AG09309 (cell line): Measurements from ENCODE around the gene BPNT1.
"Not testable (repeated sequence)": the region's sequence is repeated elsewhere in the genome, so short reads cannot be mapped to it uniquely, and the experiment has no call there.

ENCODE experiments used
- DNase-seq: peaks from one replicate; pipeline ENCODE4 v3.0.0-alpha.2; 2010; ENCODE audit warnings: low read depth
- H3K4me3 ChIP-seq: 2 replicates; pipeline ENCODE4 v1.5.1; 2011; ENCODE audit warnings: mild to moderate bottlenecking, low read depth, low read length, moderate library complexity; ENCODE audit not compliant: control insufficient read depth
- CTCF ChIP-seq: IDR thresholded peaks from 2 replicates; pipeline ENCODE4 v1.5.1; 2011; ENCODE audit warnings: mild to moderate bottlenecking, low read depth, low read length, inconsistent platforms; ENCODE audit not compliant: insufficient read depth, control insufficient read depth; ENCODE audit errors: missing control alignments

Gene BPNT1

GRCh38 chr1:220045356-220046051 is 44.1 kb downstream of the BPNT1 start:
- no peak for DNase-seq
- TF ChIP-seq CTCF = no peak
- peak overlapping the region; percentile 99 for H3K4me3 ChIP-seq

GRCh38 chr1:220044678-220045355 is 44.8 kb downstream of the BPNT1 start:
- peak overlapping the region; percentile 99 for H3K4me3 ChIP-seq
- no peak for TF ChIP-seq CTCF
- DNase-seq = no peak

- no peak for DNase-seq
- no peak for TF ChIP-seq CTCF
- no peak overlapping the region for H3K4me3 ChIP-seq
Measured at GRCh38 chr1:220043646-220044045, 45.9 kb downstream of the BPNT1 start.

GRCh38 chr1:220040028-220040596 is 49.5 kb downstream of the BPNT1 start:
- no peak overlapping the region for H3K4me3 ChIP-seq
- no peak for TF ChIP-seq CTCF
- DNase-seq = no peak

GRCh38 chr1:220038640-220039039 is 50.9 kb downstream of the BPNT1 start:
- DNase-seq = no peak
- TF ChIP-seq CTCF = no peak
- no peak overlapping the region for H3K4me3 ChIP-seq

- DNase-seq, H3K4me3 ChIP-seq: not testable (repeated sequence)
Measured at GRCh38 chr1:220037810-220038209, 51.8 kb downstream of the BPNT1 start.

- H3K4me3 ChIP-seq = no peak overlapping the region
- no peak for TF ChIP-seq CTCF
- DNase-seq = no peak
Measured at GRCh38 chr1:220032911-220033310, 56.7 kb downstream of the BPNT1 start.
